ENCODE results near the gene EDDM13. TPM values are rescaled to one million over a fixed set of nuclear protein-coding genes. Genes with fewer than 3 reads are reported as not detected.

EDDM13 gene
- total RNA-seq, 1 experiment from 2014 or later: not detected

DNA sequence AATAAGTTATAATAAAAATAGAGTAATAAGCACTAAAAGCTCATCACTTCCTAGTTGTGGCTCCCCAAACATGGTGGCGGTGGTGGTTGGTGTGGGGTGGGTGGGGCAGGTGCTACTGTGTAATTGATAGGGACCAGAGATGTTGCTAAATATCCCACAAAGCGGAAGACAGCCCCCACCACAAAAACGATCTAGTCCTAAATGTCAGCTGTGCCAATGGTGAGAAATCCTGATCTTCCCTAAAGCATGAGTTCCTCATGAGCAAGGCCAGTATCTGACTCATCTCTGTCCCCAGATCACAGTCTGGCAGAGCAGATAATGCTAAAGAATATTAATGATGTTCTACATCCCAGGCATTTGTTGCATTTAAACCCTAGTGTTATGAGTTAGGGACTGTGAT is 1.9 kb upstream of the EDDM13 start:
- H3K27me3 ChIP-seq (ENCODE audit: control insufficient read depth, insufficient read depth, low read length): no peaks in the 10 kb centered on the region
- no peaks in the 10 kb centered on the region for H3K36me3 ChIP-seq (replicated peaks; ENCODE audit: control insufficient read depth, insufficient read depth, low read length)
- no peak overlapping the region for H3K4me3 ChIP-seq (ENCODE audit: insufficient read depth, low read depth, low read length)
- no peak for DNase-seq

DNA sequence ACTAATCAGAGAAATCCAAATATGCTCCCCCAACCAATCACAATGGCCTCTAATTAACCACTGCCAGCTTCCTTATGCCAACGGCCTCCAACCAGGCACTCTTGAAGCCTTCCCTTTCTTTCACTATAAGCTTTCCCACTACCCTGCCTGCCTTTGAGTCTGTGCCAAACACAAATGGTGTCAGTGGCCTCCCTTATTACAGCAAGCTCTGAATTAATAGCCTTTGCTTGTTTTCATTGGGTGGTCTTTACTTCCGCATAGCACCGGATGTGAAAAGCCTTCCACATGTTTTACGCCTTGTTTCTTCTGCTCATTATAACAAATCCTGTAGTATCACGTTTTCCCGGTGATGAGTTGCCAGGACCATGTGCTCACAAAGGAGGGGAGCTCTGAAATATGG is 1.4 kb upstream of the EDDM13 start:
- no peaks in the 10 kb centered on the region for H3K36me3 ChIP-seq (replicated peaks; ENCODE audit: control insufficient read depth, insufficient read depth, low read length)
- H3K4me3 ChIP-seq (ENCODE audit: insufficient read depth, low read depth, low read length): no peak overlapping the region
- DNase-seq: no peak
- no peaks in the 10 kb centered on the region for H3K27me3 ChIP-seq (ENCODE audit: control insufficient read depth, insufficient read depth, low read length)

DNA sequence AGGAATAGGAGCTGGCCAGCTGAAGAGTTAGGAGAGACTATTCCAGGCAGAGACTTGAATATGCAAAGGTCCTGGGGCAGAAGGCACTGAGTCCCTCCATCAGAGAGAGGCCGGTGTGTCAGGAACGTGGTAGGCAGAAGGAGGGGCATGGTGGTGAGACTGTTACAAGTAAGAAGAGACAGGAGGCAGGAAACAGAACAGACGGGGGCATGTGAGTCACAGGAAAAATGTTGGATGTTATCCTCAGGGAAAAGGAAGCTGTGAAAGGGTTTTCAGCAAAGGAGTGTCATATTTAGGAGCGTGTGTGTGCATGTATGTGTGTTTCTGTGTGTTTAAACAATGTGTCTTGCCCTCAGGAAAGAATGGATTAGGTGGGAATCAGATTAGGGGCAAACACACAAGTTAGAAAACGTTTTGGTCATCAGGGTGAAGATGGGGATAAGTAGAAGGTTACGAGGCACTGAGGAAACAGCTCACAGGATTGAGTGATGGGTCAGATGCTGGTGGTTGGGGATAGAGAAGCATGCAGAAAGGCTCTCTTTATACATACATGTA is 1.1 kb downstream of the EDDM13 start:
- Histone ChIP-seq H3K27me3 (ENCODE audit: control insufficient read depth, insufficient read depth, low read length) (no peaks in the 10 kb centered on the region), H3K4me3 (ENCODE audit: insufficient read depth, low read depth, low read length) (no peak overlapping the region), H3K36me3 (replicated peaks; ENCODE audit: control insufficient read depth, insufficient read depth, low read length) (no peaks in the 10 kb centered on the region)
- no peak for DNase-seq

DNA sequence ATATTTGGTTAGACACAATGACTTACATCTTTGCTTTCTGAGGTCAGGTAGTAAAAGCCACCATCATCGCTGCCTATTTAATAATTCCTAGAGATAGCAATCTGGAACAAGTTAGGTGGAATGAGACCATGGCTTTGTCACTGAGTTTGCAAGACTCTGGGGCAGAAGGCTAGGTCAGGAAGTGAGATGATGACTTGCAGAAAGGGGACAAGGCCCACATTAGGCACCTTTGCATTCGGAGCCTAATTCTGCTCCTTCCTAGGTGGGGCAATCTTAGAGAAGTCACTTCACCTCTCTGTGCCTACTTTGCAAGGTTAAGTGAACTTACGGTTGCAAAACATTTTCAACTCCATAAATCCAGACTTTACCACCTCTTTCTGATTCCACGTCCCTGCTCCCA is 10.3 kb downstream of the EDDM13 start:
- no peak for DNase-seq
- Histone ChIP-seq H3K4me3 (ENCODE audit: insufficient read depth, low read depth, low read length) (no peak overlapping the region), H3K27me3 (ENCODE audit: control insufficient read depth, insufficient read depth, low read length) (no peaks in the 10 kb centered on the region), H3K36me3 (replicated peaks; ENCODE audit: control insufficient read depth, insufficient read depth, low read length) (no peaks in the 10 kb centered on the region)

DNA sequence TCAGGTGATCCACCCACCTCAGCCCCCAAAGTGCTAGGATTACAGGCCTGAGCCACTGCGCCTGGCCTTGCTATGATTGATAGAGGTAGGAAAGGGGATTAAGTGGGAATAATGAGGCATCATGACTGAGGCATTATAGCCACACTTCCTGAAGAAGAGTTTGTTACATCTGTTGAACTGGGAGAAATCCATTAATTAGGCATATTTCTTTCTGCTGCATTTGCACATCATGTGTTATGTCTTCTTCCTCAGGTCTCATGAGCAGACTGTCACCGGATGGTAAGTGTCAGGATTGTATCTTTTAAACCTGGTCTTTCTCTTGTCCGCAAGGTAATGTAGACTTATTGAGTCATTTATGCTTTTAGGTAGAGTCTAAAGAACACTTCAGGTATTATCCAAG is 12.2 kb downstream of the EDDM13 start:
- Histone ChIP-seq H3K27me3 (ENCODE audit: control insufficient read depth, insufficient read depth, low read length) (no peaks in the 10 kb centered on the region), H3K4me3 (ENCODE audit: insufficient read depth, low read depth, low read length) (no peak overlapping the region), H3K36me3 (replicated peaks; ENCODE audit: control insufficient read depth, insufficient read depth, low read length) (no peaks in the 10 kb centered on the region)
- DNase-seq: no peak

DNA sequence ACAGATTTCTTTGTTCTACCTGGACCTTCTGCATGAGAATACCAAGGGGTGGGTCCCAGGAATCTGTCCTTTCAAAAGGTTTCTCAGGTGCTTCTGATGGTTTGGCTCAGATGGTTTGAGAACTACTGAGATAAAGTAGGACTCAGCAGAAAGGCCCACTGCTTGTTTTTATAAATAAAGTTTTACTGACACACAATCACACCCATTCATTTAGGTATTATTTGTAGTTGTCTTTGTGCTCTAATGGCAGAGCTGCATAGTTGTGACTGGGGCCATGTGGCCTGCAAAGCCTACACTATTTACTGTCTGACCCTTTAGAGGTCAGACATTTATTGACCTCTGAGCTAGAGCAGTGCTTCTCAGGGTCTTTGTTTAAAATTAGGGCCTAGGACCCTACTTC is 17.6 kb downstream of the EDDM13 start:
- no peaks in the 10 kb centered on the region for H3K36me3 ChIP-seq (replicated peaks; ENCODE audit: control insufficient read depth, insufficient read depth, low read length)
- no peak for DNase-seq
- H3K27me3 ChIP-seq (ENCODE audit: control insufficient read depth, insufficient read depth, low read length): no peaks in the 10 kb centered on the region
- H3K4me3 ChIP-seq (ENCODE audit: insufficient read depth, low read depth, low read length): no peak overlapping the region

DNA sequence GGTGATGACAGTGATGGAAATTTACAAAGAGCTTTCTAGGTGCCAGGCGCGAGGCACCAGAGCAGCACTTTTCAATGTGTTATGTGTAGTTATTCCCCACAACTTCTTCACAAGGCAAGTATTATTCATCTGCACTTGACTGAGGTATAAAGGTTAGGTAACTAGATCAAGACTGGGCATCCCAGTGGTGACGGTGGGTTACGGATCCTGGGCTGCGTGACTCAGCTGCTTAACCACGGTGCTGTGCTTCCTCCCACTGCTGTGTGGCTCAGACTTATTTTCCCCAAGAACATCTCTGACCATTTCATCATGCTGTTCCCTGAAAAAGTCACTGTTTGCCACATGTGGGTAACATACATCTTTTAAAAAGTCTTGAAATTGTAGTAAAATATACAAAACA is 19.3 kb downstream of the EDDM13 start:
- no peak for DNase-seq

DNA sequence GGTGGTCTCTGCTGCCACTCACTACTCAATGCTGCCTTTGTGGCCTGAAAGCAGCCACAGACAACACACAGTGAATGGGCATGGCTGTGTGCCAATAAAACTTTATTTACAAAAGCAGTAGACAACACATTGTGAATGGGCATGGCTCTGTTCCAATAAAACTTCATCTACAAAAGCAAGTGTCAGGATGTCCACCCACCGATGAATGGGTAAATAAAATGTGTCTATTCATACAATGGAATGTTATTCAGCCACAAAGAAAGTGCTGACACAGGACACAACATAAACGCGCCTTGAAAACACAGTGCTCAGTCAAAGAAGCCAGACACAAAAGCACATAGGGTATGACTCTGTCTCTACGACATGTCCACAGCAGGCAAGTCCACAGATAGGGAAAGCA is 22.0 kb downstream of the EDDM13 start:
- Histone ChIP-seq H3K36me3 (replicated peaks; ENCODE audit: control insufficient read depth, insufficient read depth, low read length) (no peaks in the 10 kb centered on the region), H3K4me3 (ENCODE audit: insufficient read depth, low read depth, low read length) (no peak overlapping the region), H3K27me3 (ENCODE audit: control insufficient read depth, insufficient read depth, low read length) (no peaks in the 10 kb centered on the region)
- DNase-seq: no peak

More for the DNA sequence above, 19.3 kb downstream of the EDDM13 start:
- Histone ChIP-seq H3K27me3 (ENCODE audit: control insufficient read depth, insufficient read depth, low read length) (no peaks in the 10 kb centered on the region), H3K4me3 (ENCODE audit: insufficient read depth, low read depth, low read length) (no peak overlapping the region), H3K36me3 (replicated peaks; ENCODE audit: control insufficient read depth, insufficient read depth, low read length) (no peaks in the 10 kb centered on the region)

DNA sequence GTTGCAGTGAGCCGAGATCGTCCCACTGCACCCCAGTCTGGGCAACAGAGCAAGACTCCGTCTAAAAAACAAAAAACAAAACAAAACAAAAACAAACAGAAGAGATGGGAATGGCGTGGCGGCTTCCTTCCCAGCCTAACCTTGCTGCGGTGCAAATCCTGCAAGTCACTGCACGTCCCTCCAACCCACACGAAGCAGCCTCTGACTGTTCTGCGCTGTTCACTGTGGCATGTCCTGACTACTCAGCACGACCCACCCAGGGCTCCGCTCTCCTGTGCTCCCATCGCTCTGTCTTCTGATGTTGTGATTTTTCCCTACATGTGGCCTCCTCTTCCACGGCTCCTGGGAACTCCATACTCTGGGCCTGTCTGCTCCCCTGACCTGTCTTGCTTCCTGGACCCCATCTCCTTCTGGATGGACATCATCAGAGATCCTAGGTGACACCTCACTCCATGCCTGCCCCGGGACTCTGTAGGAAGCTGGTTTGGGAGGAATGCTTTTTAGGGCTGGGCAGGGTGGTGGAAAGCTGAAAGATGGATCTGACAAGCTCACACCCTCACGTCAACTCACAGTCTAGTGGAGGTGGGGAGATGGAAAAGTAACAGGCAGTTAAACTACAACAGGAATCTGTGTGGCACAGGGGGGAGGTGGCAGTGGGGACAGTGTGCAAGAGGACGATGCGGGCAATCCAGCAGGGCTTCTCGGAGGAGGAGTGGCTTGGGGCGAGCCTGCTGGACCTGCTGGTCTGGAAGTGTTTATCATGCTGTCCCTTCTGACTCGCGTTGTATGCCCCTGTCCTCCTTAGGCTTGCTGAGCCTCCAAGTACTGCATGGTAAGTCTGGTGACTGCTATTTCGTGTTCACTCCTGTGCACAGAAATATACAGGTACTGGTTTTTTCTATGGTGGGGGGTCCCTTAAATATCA is 23.2 kb downstream of the EDDM13 start:
- no peak for DNase-seq
- Histone ChIP-seq H3K4me3 (ENCODE audit: insufficient read depth, low read depth, low read length) (no peak overlapping the region), H3K27me3 (ENCODE audit: control insufficient read depth, insufficient read depth, low read length) (no peaks in the 10 kb centered on the region), H3K36me3 (replicated peaks; ENCODE audit: control insufficient read depth, insufficient read depth, low read length) (no peaks in the 10 kb centered on the region)

DNA sequence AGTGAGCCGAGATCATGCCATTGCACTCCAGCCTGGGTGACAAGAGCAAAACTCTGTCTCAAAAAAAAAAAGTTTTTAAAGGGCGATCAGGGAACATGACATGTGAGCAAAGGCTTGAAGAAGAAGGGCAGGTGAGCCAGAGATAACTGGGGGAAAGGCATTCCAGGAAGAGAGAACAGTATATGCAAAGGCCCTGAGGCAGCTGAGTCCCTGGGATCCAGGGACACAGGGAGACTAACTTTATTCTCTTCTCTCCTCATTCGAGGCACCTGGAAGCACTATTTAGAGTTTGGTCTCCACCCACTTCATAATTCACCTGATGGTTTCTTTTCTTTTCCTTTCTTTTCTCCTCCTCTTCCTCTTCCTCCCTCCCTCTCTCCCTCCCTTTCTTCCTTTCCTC is 24.5 kb downstream of the EDDM13 start:
- no peaks in the 10 kb centered on the region for H3K36me3 ChIP-seq (replicated peaks; ENCODE audit: control insufficient read depth, insufficient read depth, low read length)
- no peaks in the 10 kb centered on the region for H3K27me3 ChIP-seq (ENCODE audit: control insufficient read depth, insufficient read depth, low read length)
- H3K4me3 ChIP-seq (ENCODE audit: insufficient read depth, low read depth, low read length): no peak overlapping the region
- DNase-seq: no peak

DNA sequence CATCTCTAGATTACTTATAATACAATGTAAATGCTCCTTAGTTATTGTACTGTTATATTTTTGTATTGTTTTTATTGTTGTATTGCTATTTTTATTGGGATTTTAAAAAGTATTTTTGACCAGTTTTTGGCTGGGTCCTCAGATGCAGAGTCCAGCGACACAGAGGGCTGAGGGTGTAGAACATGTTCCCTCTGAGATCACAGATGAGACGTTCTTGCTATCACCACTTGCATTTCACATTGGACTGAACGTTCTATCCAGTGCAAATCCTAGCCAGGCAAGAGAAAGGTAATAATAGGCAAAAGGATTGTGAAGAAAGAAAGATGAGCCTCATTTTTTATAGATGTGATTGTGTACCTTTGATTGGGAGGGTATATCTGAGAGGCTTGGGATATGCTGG is 27.1 kb downstream of the EDDM13 start:
- no peaks in the 10 kb centered on the region for H3K36me3 ChIP-seq (replicated peaks; ENCODE audit: control insufficient read depth, insufficient read depth, low read length)
- DNase-seq: no peak
- no peaks in the 10 kb centered on the region for H3K27me3 ChIP-seq (ENCODE audit: control insufficient read depth, insufficient read depth, low read length)
- H3K4me3 ChIP-seq (ENCODE audit: insufficient read depth, low read depth, low read length): no peak overlapping the region

DNA sequence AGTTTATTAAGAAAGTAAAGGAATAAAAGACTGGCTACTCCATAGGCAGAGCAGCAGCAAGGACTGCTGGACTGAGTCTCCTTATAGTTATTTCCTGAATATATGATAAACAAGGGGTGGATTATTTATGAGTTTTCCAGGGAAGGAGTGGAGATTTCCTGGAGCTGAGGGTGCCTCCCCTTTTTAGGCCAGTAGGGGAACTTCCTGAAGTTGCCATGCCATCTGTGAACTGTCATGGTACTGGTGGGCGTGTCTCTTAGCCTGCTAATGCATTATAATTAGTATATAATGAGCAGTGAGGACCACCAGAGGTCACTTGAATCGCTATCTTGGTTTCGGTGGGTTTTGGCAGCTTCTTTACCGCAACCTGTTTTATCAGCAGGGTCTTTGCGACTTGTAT is 28.6 kb downstream of the EDDM13 start:
- H3K4me3 ChIP-seq (ENCODE audit: insufficient read depth, low read depth, low read length): no peak overlapping the region
- peak; percentile 30 for DNase-seq
- no peaks in the 10 kb centered on the region for H3K36me3 ChIP-seq (replicated peaks; ENCODE audit: control insufficient read depth, insufficient read depth, low read length)
- no peaks in the 10 kb centered on the region for H3K27me3 ChIP-seq (ENCODE audit: control insufficient read depth, insufficient read depth, low read length)

DNA sequence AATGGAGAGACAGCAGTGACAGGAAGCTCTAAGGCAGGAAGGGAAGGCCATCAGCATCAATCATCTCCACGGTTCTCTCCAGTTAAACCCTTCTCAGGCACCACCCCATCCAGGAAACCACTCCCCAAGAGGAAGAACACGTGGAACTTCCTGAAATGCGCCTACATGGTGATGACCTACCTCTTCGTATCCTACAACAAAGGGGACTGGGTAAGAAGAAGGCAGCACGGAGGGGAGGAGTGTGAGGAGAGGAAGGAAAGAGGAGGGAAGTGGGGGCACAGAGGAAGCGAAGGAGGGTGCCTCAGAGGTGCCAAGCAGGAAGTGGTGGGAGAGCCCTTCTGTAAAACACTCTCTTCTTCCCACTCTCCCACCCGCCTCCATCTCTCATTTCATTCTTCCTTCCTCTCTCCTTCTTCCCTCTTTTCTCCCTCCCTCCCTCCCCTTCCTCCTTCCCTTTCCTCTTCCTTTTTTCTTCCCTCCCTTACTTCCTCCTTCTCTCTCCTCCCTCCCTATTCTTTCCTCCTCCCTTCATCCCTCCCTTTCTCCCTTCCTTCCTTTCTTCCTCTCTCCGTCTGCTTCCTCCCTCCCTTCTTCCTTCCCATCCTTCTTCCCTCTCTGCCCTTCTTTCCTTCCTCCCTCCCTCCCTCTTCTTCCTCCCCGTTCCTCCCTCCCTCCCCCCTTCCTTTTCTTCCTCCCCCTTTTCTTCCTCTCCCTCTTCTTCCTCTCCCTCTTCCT is 29.5 kb downstream of the EDDM13 start:
- Histone ChIP-seq H3K4me3 (ENCODE audit: insufficient read depth, low read depth, low read length) (no peak overlapping the region), H3K36me3 (replicated peaks; ENCODE audit: control insufficient read depth, insufficient read depth, low read length) (no peaks in the 10 kb centered on the region), H3K27me3 (ENCODE audit: control insufficient read depth, insufficient read depth, low read length) (no peaks in the 10 kb centered on the region)
- no peak for DNase-seq

DNA sequence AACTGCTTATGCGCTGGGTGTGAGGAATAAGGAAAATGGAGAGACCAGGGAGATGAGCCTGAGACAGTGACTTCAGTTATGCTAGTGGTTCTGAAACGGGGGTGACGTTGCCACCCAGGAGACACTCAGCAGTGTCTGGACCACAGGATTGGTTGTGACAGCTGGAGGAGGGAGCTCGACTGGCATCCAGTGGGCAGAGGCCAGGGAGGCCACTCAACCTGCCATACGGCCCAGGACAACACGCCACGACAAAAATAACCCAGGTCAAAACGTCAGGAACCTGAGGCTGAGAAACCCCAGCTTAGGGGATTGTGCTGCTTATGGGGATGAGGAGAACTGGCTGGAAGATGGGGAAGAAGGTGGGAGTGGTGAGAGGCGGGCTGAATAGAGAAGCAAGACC is 31.7 kb downstream of the EDDM13 start:
- no peak overlapping the region for H3K4me3 ChIP-seq (ENCODE audit: insufficient read depth, low read depth, low read length)
- no peak for DNase-seq
- no peaks in the 10 kb centered on the region for H3K36me3 ChIP-seq (replicated peaks; ENCODE audit: control insufficient read depth, insufficient read depth, low read length)

DNA sequence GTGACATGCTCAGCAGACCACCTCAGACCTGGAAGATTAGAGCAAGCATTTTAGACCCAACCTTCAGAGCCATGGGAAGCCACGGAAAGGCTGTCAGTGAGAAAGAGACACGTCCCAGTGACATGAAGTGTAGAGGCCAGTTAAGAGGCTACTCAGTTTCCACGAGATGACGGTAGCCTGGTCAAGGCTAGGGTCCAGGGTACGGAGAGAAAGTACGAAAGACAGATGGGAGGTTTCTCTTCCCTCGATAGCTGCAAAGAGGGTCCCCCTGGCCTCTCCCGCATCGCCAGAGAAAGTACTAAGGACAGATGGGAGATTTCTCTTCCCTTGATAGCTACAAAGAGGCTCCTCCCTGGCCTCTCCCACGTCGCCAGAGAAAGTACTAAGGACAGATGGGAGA is 33.5 kb downstream of the EDDM13 start:
- H3K4me3 ChIP-seq (ENCODE audit: insufficient read depth, low read depth, low read length): no peak overlapping the region
- no peak for DNase-seq

More for the DNA sequence above, 31.7 kb downstream of the EDDM13 start:
- no peaks in the 10 kb centered on the region for H3K27me3 ChIP-seq (ENCODE audit: control insufficient read depth, insufficient read depth, low read length)

More for the DNA sequence above, 33.5 kb downstream of the EDDM13 start:
- H3K36me3 ChIP-seq (replicated peaks; ENCODE audit: control insufficient read depth, insufficient read depth, low read length): no peaks in the 10 kb centered on the region
- H3K27me3 ChIP-seq (ENCODE audit: control insufficient read depth, insufficient read depth, low read length): no peaks in the 10 kb centered on the region

All from H7 (cell line).